PFSK-1 (cell line): ENCODE measurements around the gene GRK5.

ENCODE experiments used
- POLR2AphosphoS5 ChIP-seq: IDR thresholded peaks from 2 replicates; pipeline ENCODE4 v1.6.1; 2012; ENCODE audit warnings: low read depth, mild to moderate bottlenecking, control low read depth, low read length, moderate library complexity
- SIN3A ChIP-seq: IDR thresholded peaks from 2 replicates; pipeline ENCODE4 v1.6.1; 2012; ENCODE audit warnings: mild to moderate bottlenecking, low read length, moderate library complexity, borderline replicate concordance; ENCODE audit not compliant: insufficient read depth
- TAF1 ChIP-seq: IDR thresholded peaks from 2 replicates; pipeline ENCODE4 v1.6.1; 2012; ENCODE audit warnings: low read length, control low read depth, borderline replicate concordance; ENCODE audit not compliant: insufficient read depth

- TF ChIP-seq TAF1 (no peak), POLR2AphosphoS5 (no peak), SIN3A (no peak)
Observed at GRCh38 chr10:119406137-119406536, 198.8 kb downstream of the GRK5 start.
